Transverse colon (tissue), 4 donors: ENCODE data around the gene PTPN2. TPM values are rescaled to one million over a fixed set of nuclear protein-coding genes. Genes with fewer than 3 reads are reported as not detected.

Experiments used
- DNase-seq: peaks from one replicate; pipeline ENCODE4 v3.0.0-alpha.2; 2019
- H3K27ac ChIP-seq, 4 donors: fragments of 200-600 bp; sonication (generic); 2 replicates each; pipeline ENCODE4 v1.5.1; 2016 to 2018; ENCODE audit warnings: inconsistent platforms in 4 of 4
- H3K27me3 ChIP-seq: fragments of 200-600 bp; sonication (generic); 2 replicates; pipeline ENCODE4 v1.5.1; 2017; ENCODE audit warnings: inconsistent platforms
- H3K36me3 ChIP-seq, 4 donors: fragments of 200-600 bp; sonication (generic); 2 replicates each; pipeline ENCODE4 v1.5.1; 2017 to 2019; ENCODE audit warnings: inconsistent platforms in 4 of 4
- H3K4me1 ChIP-seq, 4 donors: fragments of 200-600 bp; sonication (generic); 2 replicates each; pipeline ENCODE4 v1.5.1; 2017 to 2020; ENCODE audit warnings: inconsistent platforms in 4 of 4
- H3K4me3 ChIP-seq, 4 donors: fragments of 200-600 bp; sonication (generic); 1 replicate in 1 of 4; 2 replicates in 3 of 4; pipeline versions ENCODE4 v1.5.1 to v1.6.1; 2017 to 2019; ENCODE audit warnings: inconsistent platforms in 4 of 4
- H3K9me3 ChIP-seq, 2 donors: fragments of 200-600 bp; sonication (generic); 2 replicates each; pipeline ENCODE4 v1.5.1; 2017 to 2019; ENCODE audit warnings: inconsistent platforms in 2 of 2
- EP300 ChIP-seq: sonication (generic); formaldehyde crosslinking; IDR thresholded peaks from one replicate; pipeline ENCODE4 v1.6.1; 2017; ENCODE audit warnings: antibody characterized with exemption, low read depth
- POLR2A ChIP-seq: fragments of 450-650 bp; IDR thresholded peaks from one replicate; pipeline ENCODE4 v1.6.1; 2016; ENCODE audit warnings: antibody characterized with exemption, mild to moderate bottlenecking, moderate library complexity
- POLR2AphosphoS5 ChIP-seq, 3 donors: sonication (generic); formaldehyde crosslinking; IDR thresholded peaks; one replicate each; pipeline ENCODE4 v1.6.1; 2016; ENCODE audit warnings: antibody characterized with exemption in 3 of 3
- WGBS, 2 donors: methylation state at CpG; one replicate each; pipeline ENCODE4 v1.1.5; 2018; ENCODE audit warnings: low coverage in 1 of 2; 5-methylcytosine and 5-hydroxymethylcytosine counted together
- in situ Hi-C, 4 donors: fragments of 200-750 bp; cut with MboI; loops; one replicate each; pipeline versions ENCODE4 v1.15.0 to v1.15.1; 2017; ENCODE audit warnings: low sequenced_read_pairs in 3 of 4, low pct_ligation_motif_present in 1 of 4, low pct_unique_long_range_greater_than_20kb in 1 of 4
- intact Hi-C: fragments of 100-400 bp; cut with DNase I; formaldehyde crosslinking; loops from one replicate; pipeline ENCODE4 v1.15.1; 2023; ENCODE audit warnings: low total_unique reads
- total RNA-seq, 4 donors: library from RNA; depleted of rRNA; stranded (reverse); fragments of >200 nt; gene quantifications; one replicate each; pipeline ENCODE4 v1.1.0, GENCODE V29; 2016
- TF ChIP-seq, protein P1 (sequence below), 5 experiments: fragments of 200-600 bp in 3 of 5; fragments of 450-650 bp in 2 of 5; sonication (generic) in 3 of 5; IDR thresholded peaks; 1 replicate in 2 of 5; 2 replicates in 3 of 5; pipeline ENCODE4 v1.5.1; 2016 to 2017; ENCODE audit warnings: antibody characterized with exemption in 5 of 5, inconsistent platforms in 3 of 5, mild to moderate bottlenecking in 2 of 5, moderate library complexity in 1 of 5

Gene PTPN2
- total RNA-seq, 4 donors from 2014 or later, result 10.5 to 65.7 (median 46.1) TPM

GRCh38 chr18:12823892-12824291 lies 60.1 kb downstream of the PTPN2 start:
- Histone ChIP-seq H3K9me3 (peaks cover 11 to 16% of the 10 kb centered on the region in 2 donors), H3K27ac (no peak overlapping the region), H3K27me3 (no peaks in the 10 kb centered on the region), H3K4me3 (no peak overlapping the region), H3K36me3 (peaks cover 0 to 29% (median 11%) of the 10 kb centered on the region in 4 donors), H3K4me1 (peaks cover 0 to 11% (median 0%) of the 10 kb centered on the region in 4 donors)
- no peak for DNase-seq
- TF ChIP-seq POLR2AphosphoS5 (IDR thresholded peaks at IDR 0.05) (no peak), POLR2A (no peak), EP300 (no peak)
- TF ChIP-seq, protein P1, sequence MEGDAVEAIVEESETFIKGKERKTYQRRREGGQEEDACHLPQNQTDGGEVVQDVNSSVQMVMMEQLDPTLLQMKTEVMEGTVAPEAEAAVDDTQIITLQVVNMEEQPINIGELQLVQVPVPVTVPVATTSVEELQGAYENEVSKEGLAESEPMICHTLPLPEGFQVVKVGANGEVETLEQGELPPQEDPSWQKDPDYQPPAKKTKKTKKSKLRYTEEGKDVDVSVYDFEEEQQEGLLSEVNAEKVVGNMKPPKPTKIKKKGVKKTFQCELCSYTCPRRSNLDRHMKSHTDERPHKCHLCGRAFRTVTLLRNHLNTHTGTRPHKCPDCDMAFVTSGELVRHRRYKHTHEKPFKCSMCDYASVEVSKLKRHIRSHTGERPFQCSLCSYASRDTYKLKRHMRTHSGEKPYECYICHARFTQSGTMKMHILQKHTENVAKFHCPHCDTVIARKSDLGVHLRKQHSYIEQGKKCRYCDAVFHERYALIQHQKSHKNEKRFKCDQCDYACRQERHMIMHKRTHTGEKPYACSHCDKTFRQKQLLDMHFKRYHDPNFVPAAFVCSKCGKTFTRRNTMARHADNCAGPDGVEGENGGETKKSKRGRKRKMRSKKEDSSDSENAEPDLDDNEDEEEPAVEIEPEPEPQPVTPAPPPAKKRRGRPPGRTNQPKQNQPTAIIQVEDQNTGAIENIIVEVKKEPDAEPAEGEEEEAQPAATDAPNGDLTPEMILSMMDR (IDR thresholded peaks at IDR 0.05), result no peak
- in situ Hi-C loops, result no loop called here
- intact Hi-C loops, result no loop called here
- WGBS, 2 donors, result 90% methylated on average over 2 of the region's 2 CpGs

GRCh38 chr18:12821408-12821807 lies 62.6 kb downstream of the PTPN2 start:
- no peak for DNase-seq
- Histone ChIP-seq H3K9me3 (no peaks in the 10 kb centered on the region), H3K4me1 (peaks cover 0 to 11% (median 0%) of the 10 kb centered on the region in 4 donors), H3K27ac (no peak overlapping the region), H3K27me3 (no peaks in the 10 kb centered on the region), H3K4me3 (no peak overlapping the region), H3K36me3 (peaks cover 0 to 11% (median 3%) of the 10 kb centered on the region in 4 donors)
- 79 to 100% methylated on average over 2 to 3 of the region's 3 CpGs for WGBS, 2 donors
- no peak for TF ChIP-seq POLR2AphosphoS5 (IDR thresholded peaks at IDR 0.05)
- TF ChIP-seq POLR2A, result no peak
- TF ChIP-seq, protein P1 (IDR thresholded peaks at IDR 0.05), result no peak
- no peak for TF ChIP-seq EP300
- intact Hi-C loops (no loop called here), in situ Hi-C loops (no loop called here)

- H3K4me3 ChIP-seq, result no peak overlapping the region
- intact Hi-C loops (no loop called here), in situ Hi-C loops (no loop called here)
- peaks cover 0 to 15% (median 7%) of the 10 kb centered on the region in 4 donors for H3K36me3 ChIP-seq
- no peaks in the 10 kb centered on the region for H3K9me3 ChIP-seq
- 61 to 62% methylated on average over 6 of the region's 6 CpGs for WGBS, 2 donors
- TF ChIP-seq EP300 (no peak), POLR2A (no peak), POLR2AphosphoS5 (IDR thresholded peaks at IDR 0.05) (no peak)
- TF ChIP-seq, protein P1 (IDR thresholded peaks at IDR 0.05), result no peak
- H3K27ac ChIP-seq, result no peak overlapping the region
- H3K27me3 ChIP-seq, result no peaks in the 10 kb centered on the region
- DNase-seq, result no peak
- H3K4me1 ChIP-seq, result peaks cover 0 to 11% (median 0%) of the 10 kb centered on the region in 4 donors
These were observed 63.5 kb downstream of the PTPN2 start for GRCh38 chr18:12820506-12820905.

- WGBS, 2 donors, result 82 to 90% methylated on average over 2 to 5 of the region's 5 CpGs
- Histone ChIP-seq H3K9me3 (no peaks in the 10 kb centered on the region), H3K27ac (no peak overlapping the region), H3K36me3 (peaks cover 0 to 16% (median 7%) of the 10 kb centered on the region in 4 donors), H3K4me3 (no peak overlapping the region), H3K27me3 (no peaks in the 10 kb centered on the region), H3K4me1 (peaks cover 0 to 11% (median 0%) of the 10 kb centered on the region in 4 donors)
- in situ Hi-C loops (loop anchor here in 1 of 4 donors (10.0 kb wide), 1 partner anchor 65 kb away; no protein-coding TSS in a partner anchor), intact Hi-C loops (no loop called here)
- no peak for TF ChIP-seq POLR2AphosphoS5 (IDR thresholded peaks at IDR 0.05)
- TF ChIP-seq, protein P1 (IDR thresholded peaks at IDR 0.05), result no peak
- TF ChIP-seq EP300, result no peak
- no peak for TF ChIP-seq POLR2A
- no peak for DNase-seq
These were observed 64.2 kb downstream of the PTPN2 start for GRCh38 chr18:12819841-12820240.
